GM18498 (cell line): ENCODE results near the gene OPCML.

ENCODE experiments used
- ATAC-seq: cut with Tn5 transposase; IDR thresholded peaks from one replicate; pipeline ENCODE4 v1.9.1; 2021; ENCODE audit warnings: mild to moderate bottlenecking, moderate library complexity; ENCODE audit not compliant: unreplicated experiment

OPCML gene

GRCh38 chr11:133503776-133504175, 28.5 kb downstream of the OPCML start:
- ATAC-seq = no peak

- ATAC-seq = no peak
Measured at GRCh38 chr11:133503236-133503635, 29.1 kb downstream of the OPCML start.

- ATAC-seq = no peak
Measured at GRCh38 chr11:133501643-133502539, 30.4 kb downstream of the OPCML start.

- ATAC-seq = no peak
Measured at GRCh38 chr11:133500936-133501335, 31.4 kb downstream of the OPCML start.

- no peak for ATAC-seq
Measured at GRCh38 chr11:133500435-133500834, 31.9 kb downstream of the OPCML start.

- no peak for ATAC-seq
Measured at GRCh38 chr11:133498969-133499368, 33.3 kb downstream of the OPCML start.

GRCh38 chr11:133497477-133498140, 34.7 kb downstream of the OPCML start:
- ATAC-seq = no peak

- no peak for ATAC-seq
Measured at GRCh38 chr11:133492895-133493294, 39.4 kb downstream of the OPCML start.

- no peak for ATAC-seq
Measured at GRCh38 chr11:133491680-133492383, 40.5 kb downstream of the OPCML start.

GRCh38 chr11:133480722-133481121, 51.6 kb downstream of the OPCML start:
- ATAC-seq = no peak

GRCh38 chr11:133479209-133479608, 53.1 kb downstream of the OPCML start:
- ATAC-seq = no peak

GRCh38 chr11:133477251-133477625, 55.1 kb downstream of the OPCML start:
- ATAC-seq = no peak

- ATAC-seq = no peak
Measured at GRCh38 chr11:133476570-133477250, 55.6 kb downstream of the OPCML start.

- no peak for ATAC-seq
Measured at GRCh38 chr11:133474461-133474860, 57.8 kb downstream of the OPCML start.

GRCh38 chr11:133467686-133468085, 64.6 kb downstream of the OPCML start:
- ATAC-seq = no peak

- no peak for ATAC-seq
Measured at GRCh38 chr11:133443206-133443747, 89.0 kb downstream of the OPCML start.

- ATAC-seq = no peak
Measured at GRCh38 chr11:133441964-133442660, 90.2 kb downstream of the OPCML start.

- no peak for ATAC-seq
Measured at GRCh38 chr11:133425992-133426391, 106.3 kb downstream of the OPCML start.

- ATAC-seq = no peak
Measured at GRCh38 chr11:133425245-133425644, 107.1 kb downstream of the OPCML start.

GRCh38 chr11:133418218-133418617, 114.1 kb downstream of the OPCML start:
- no peak for ATAC-seq
